Measurements from ENCODE around the gene CMIP.

GRCh38 chr16:81477697-81478693 lies 33.4 kb downstream of the CMIP start:
- TF ChIP-seq CTCF (conservative IDR thresholded peaks at IDR 0.05 in 1 of 2, IDR thresholded peaks at IDR 0.05 in 1 of 2; ENCODE audit: extremely low read depth in 1 of 2, insufficient read depth in 1 of 2, low read depth in 1 of 2, low read length in 2 of 2), result no peak
- no peak for TF ChIP-seq EZH2 (IDR thresholded peaks at IDR 0.05; ENCODE audit: borderline replicate concordance, low read length)
